OCI-LY7 (cell line): Measurements from ENCODE around the gene SMARCAL1.
"Not testable (repeated sequence)": the region's sequence is repeated elsewhere in the genome, so short reads cannot be mapped to it uniquely, and the experiment has no call there.

Source experiments
- CTCF ChIP-seq: fragments of 200-600 bp; sonication (generic); conservative IDR thresholded peaks from 2 replicates; pipeline ENCODE4 v1.5.1; 2014; ENCODE audit warnings: mild to moderate bottlenecking, antibody characterized with exemption, low read length, moderate library complexity, mixed read lengths
- EZH2phosphoT487 ChIP-seq: fragments of 200-600 bp; sonication (generic); IDR thresholded peaks from 2 replicates; pipeline ENCODE4 v1.6.1; 2018; ENCODE audit warnings: low read depth, borderline replicate concordance, mild to moderate bottlenecking, mixed run types, antibody characterized with exemption, low read length, moderate library complexity, mixed read lengths

GRCh38 chr2:216518566-216519119 lies 106.4 kb downstream of the SMARCAL1 start:
- not testable (repeated sequence) for TF ChIP-seq CTCF, EZH2phosphoT487
